Inflammatory macrophage treated with lipopolysaccharide for 4 hours (primary cell): ENCODE measurements around the gene VTI1B.
"Not testable (repeated sequence)": the region's sequence is repeated elsewhere in the genome, so short reads cannot be mapped to it uniquely, and the experiment has no call there.

Experiments used
- DNase-seq: peaks from one replicate; pipeline ENCODE4 v3.0.0-alpha.2; 2020

The VTI1B gene, protein sequence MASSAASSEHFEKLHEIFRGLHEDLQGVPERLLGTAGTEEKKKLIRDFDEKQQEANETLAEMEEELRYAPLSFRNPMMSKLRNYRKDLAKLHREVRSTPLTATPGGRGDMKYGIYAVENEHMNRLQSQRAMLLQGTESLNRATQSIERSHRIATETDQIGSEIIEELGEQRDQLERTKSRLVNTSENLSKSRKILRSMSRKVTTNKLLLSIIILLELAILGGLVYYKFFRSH

DNA sequence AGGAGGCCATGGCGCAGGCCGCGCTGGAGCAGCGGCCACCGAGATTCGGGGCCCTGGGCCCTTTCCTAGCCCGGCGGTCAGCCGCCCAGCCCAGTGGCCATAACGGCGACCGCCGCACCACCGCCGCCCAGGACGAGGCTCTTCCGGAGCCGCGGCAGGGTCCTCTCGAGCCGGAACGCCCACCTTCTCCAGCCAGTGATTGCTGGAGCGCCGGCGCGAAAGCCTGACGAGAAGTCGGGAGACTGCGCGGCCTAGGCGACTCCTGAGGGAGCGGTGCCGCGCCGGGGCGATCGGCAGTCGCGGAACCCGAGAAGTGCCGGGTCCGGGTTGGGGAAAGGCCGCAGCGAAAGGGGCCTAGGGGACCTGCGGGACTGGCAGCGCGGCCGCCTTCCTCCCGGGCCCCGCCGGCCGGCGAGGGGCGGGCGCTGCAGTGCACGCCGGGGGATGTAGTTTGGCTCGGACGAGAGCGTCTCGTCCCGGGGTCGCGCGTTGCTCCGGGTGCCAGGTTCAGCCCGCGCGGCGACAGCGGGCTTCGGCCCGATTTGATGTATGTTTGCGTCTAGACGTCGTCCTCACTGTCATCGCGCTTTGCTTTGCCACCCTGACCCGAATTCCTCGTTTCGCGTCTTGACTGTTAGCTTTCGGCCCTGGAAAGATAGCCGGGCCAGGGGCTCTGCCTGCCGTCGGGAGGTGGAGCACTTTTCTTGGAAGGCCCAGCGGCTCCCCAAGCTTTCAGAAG lies at the start of gene VTI1B:
TSS of gene VTI1B (minus strand) at position 153 of the 739 bp plus-strand sequence. CDS start at position 10, 143 bp downstream.
- DNase-seq, result peak; percentile 77

DNA sequence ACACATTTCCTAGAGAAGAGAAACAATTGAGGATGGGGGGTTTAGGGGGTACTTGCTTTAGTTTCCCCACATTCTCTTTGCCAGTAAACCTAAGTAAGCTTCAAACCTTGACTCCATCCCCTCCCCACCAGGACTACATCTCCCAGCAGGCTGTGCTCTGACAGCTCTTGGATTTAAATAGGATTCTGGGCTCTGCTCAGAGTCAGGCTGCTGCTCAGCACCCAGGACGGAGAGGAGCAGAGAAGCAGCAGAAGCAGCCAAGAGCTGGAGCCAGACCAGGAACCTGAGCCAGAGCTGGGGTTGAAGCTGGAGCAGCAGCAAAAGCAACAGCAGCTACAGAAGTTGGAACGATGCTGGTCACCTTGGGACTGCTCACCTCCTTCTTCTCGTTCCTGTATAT lies 47.9 kb upstream of the VTI1B start:
- no peak for DNase-seq

DNA sequence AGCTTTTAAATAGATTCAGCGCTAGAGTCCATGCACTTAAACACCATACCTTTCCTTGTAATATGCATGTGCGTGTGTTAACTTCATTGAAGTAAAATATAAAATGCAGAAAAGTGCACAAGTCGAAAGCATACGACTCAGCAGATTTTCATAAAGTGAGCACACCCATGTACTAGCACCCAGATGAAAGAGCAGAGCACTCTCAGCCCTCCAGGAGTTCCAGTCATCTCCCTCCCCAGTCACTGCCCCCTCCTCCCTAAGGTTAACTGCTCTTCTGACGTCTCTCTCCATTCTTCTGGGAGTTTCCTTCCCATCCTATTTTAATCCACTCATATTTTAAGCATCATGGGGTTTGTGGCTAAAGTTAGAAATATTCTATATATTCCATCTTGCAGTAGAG lies 47.4 kb upstream of the VTI1B start:
- no peak for DNase-seq

DNA sequence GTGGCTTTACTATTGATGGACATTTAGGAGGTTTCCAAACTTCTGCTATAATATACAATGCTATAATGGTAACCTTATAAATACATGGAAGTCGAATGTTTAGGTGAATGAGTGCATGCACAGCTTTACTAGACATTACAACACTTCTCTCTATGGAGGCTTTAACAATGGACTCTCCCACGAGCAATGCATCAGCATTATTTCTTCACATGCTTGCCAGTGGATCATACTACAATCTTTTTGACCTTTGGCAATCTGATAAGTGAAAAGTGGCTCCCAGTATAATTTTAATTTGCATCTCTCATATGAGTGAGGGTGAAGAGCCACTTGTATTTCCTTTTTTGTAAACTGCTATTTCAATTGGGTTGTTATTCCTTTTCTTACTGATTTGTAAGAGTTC lies 45.4 kb upstream of the VTI1B start:
- DNase-seq, result no peak

DNA sequence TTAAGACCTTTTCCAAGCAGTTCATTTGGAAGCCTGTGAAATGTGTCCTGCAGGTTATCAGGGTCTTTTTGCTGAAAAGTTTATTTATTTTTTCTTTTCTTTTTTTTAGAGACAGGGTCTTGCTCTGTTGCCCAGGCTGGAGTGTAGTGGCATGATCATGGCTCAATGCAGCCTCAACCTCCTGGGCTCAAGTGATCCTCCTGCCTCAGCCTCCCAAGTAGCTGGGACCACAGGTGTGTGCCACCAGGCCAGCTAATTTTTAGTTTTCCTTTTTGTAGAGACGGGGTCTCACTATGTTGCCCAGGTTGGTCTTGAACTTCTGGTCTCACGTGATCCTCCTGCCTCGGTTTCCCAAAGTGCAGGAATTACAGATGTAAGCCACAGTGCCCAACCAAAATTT lies 45.0 kb upstream of the VTI1B start:
- DNase-seq, result not testable (repeated sequence)

DNA sequence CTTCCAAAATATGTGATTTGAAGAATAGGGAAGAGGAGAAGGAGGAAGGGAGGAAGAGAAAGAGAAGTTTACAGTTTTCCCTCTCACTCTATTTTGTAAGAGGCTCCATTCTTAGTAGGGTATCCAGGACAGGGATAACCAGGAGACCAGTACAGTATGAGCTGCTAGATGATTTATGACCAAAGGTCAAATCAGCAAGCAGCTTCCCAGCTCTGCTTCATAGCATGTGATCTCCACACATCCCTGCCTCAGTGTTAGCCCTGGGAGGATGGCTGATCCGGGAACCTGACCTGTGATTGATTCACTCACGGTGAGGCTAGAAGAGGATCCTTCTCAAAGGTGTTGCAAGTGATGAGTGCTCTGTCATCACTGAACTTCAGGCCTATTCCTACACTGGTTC lies 43.8 kb upstream of the VTI1B start:
- no peak for DNase-seq

DNA sequence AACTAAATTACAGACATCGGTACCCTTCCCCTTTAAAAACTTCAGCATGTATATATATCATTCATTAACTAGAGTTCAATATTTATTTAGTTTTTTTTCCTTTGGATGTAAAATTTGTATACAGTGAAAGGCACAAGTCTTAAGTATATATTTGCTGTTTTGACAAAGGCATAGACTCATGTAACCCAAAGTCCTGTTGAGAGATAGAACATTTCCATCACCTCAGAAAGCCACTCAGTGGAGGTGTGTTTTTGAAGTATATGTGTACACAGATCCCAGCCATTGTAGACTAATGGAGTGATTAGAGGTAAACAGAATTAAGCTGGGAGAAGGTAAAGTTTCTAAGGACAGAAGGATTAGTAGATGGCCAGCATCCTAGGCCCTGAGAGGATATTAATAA lies 42.6 kb upstream of the VTI1B start:
- DNase-seq, result no peak

DNA sequence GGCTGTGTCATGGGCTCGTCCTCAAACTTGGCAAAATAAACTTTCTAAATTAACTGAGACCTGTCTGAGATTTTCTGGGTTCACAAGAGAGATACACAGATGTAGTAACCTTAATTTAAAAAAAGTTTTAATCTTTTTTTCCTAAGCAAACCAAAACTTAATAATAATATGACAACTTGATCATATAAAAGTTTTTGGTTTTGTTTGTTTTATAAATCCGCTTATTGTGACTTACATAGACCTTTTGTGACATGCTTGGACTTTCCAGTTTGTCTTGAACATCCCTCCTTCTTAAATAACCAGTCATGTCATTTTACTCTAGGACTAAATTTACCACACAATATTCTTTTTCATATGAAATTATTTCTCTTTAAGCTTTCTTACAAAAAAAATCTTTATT lies 35.8 kb upstream of the VTI1B start:
- DNase-seq, result no peak

DNA sequence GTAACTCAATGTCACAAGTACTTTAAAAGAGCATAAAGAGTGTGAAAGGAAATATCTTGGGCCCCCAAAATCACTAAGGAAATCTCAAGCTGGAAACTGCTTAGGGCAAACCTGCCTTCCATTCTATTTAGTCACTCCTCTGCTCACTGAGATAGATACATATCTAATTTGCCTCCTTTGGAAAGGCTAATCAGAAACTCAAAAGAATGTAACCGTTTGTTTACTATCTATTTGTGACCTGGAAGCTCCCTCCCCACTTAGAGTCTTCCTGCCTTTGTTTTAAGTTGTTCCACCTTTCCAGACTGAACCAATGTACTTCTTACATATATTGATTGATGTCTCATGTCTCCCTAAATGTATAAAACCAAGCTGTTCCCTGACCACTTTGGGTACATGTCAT lies 35.4 kb upstream of the VTI1B start:
- DNase-seq, result not testable (repeated sequence)

DNA sequence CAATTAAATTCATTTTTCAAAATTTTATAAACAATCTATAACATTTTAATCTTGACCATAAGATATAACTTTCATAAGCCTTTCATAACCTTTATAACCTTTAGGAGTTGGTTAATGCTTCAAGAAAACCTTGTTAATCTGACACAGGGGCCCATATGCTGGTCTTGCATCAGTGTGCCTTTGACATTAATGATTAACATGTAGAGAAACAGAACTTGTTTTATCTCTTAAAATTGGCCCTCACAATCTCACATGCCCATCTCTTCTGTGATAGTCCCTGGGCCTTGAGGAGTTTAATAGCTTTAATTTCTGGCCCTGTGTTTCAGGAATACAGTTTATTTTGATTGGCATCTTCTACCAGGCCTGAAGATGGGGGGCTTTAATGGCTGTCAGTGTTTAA lies 34.9 kb upstream of the VTI1B start:
- not testable (repeated sequence) for DNase-seq

DNA sequence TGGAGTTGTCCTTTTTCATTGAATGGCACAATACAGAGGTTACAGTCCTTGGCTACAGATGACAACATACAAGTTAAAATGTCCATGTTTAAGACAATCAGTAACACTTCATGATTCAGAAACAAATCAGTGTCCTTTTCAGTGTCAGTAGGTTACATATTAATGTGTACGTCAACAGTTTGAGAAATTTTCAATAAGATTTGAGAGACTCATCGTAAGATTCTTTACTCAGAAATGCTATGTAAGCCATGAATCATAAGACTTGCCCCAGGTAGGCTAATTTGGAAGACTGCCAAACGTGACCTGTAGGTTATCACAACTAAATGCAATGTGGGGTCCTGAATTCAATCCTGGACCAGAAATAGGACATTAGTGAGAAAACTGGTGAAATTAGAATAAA lies 30.8 kb upstream of the VTI1B start:
- DNase-seq, result no peak

DNA sequence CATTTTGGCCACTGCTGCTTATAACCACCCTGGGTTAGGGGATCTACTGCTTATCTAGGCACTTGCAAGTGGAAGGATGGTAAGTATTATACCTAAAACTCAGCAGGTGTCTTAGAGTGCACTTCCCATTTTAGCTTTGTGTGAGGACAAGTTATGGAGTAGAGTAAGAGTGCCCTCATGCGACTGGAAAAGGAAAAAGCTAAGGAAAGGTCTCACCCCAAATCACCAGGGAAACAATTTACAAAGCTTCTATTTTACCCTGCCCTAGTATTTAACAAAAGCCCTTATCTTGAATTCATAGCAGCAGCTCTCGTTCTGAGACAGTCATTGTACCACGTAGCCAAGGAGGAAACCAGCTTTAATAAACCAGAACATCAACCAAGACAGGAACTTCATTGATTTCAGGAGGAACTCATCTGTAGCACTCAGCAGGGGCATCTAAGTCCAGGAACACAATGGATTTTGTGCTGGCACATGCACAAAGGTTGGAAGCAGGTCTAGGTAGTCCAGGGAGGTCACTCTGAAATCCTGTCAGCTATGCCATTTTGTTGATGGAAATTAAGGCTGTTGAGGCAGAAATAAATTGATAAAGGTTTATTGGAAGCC lies 30.2 kb upstream of the VTI1B start:
- peak; percentile 59 for DNase-seq

DNA sequence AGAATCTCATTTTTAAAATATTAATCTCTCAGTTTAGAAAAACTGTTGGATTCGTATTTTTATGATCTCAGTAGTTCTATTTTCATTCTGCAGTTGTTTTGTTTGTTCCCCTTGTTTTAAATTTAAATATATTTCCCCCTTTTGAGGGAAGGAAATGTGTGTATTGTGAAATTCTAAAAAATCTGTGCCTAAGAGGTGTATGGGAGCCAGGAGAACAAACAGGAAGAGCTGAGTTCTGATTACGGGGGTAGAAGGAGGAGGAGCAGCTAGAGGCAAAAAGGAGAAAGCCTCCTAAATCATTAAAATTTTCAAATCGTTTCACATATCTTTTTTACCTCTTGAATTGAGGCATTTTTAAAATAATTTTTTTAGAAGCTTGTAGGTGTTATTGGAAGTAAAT lies 29.6 kb upstream of the VTI1B start:
- DNase-seq, result peak; percentile 41

DNA sequence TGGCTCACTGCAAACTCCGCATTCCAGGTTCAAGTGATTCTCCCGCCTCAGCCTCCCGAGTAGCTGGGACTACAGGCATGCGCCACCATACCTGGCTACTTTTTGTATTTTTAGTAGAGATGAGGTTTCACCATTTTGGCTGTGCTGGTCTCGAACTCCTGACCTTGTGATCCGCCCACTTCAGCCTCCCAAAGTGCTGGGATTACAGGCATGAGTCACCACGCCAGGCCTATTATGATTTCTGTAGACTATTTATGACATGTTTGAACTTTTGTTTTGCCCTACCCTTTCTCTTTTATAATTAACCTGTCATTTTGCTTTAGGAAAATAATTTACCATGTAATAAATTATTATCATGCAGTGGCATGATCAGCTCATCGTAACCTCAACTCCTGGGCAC lies 27.1 kb upstream of the VTI1B start, which contains the start of gene RDH12:
TSS of gene RDH12 (plus strand) at position 395 of the 400 bp plus-strand sequence. CDS start 20,757 bp downstream, outside the sequence.
- DNase-seq, result peak; percentile 23

DNA sequence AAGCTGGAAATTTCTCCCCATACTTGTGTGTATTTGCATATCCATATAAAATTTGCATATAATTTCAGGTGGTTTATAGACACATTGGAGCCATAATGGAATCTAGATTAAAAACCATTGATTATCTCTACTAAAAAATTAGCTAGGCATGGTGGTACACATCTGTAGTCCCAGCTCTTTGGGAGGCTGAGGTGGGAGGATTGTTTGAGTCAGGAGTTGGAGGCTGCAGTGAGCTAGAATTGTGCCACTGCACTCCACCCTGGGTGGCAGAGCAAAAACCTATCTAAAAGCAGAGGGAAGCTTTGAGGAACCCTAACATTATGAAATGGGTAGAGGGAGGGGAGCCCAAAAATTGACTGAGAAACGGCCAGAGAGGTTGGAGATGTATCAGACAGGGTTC lies 23.7 kb upstream of the VTI1B start:
- no peak for DNase-seq

DNA sequence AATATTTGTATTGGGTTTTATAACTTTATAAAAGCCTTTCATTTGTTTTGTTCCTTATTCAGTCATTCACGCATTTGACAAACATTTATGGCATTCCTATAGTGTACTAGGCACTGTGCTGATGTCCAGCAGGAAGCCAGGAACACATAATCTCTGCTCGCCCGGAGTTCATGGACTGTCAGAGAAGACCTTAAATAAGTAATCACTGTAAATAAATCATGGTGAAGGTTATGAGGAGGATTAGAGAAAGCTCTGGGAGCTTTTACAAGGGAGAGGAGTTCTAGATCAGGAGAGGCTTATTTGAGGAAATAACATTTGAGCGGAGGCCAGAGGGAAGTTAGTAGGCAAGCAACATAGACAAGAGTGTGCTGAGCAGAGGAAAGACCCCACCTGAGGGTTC lies 22.6 kb upstream of the VTI1B start:
- peak; percentile 26 for DNase-seq

DNA sequence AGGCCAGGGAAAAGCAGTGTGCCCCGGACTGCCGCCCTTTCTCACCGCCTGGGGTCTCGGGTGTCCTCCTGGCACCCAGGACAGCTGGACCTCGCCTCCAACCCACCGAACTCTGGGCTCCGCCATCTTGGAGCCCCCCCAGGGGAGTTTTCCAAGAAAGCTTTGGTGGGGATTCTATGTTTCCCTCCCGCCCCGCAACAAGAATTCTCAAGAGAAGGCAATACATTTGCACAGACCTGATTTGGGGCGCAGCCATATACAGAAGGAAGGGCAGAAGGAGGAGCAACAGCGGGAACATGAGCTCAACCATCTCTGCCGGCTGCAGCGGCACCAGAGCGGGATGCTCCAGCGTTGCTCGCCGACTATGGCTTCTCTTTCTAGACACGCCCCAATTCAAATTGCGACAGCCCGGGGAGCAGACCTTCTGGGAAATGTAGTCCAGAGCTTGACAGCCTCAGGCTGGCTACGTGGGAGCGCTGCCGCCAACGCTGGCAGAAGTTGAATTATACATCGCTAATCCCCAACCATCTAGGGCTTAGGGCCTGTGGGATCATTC lies 21.0 kb upstream of the VTI1B start, which contains the start of gene RDH11:
TSS of gene RDH11 (minus strand) at position 371 of the 556 bp plus-strand sequence. CDS start at position 310, 61 bp downstream.
- DNase-seq, result peak; percentile 93

DNA sequence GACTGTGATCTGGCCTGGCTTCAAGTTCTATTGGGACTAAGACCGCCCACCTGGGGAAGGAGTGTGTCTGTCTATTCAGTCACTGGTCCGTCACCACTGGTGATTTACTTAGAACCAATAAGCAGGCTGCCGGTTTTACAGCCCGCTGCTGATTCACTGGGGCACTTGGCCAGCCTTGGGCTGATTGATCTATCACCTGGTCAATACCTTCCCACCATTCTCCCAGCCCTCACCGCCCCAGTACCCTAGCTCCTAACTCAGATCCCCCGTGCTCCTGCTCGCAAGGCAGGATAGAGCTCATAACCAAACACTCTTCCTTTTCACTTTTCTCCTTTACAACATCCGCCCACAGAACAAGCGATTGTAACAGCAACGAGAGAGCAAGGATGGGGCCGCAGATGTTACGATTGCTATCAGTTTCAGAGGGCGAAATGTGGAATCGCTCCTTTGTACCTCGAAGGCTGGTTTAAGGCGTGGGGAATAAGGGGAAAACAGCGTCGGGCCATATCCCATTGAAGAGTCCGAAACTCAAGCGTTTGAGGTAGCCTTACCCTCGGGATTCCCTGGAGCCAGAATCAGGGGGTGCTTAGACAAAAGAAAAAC lies 20.5 kb upstream of the VTI1B start:
- DNase-seq, result peak; percentile 95

DNA sequence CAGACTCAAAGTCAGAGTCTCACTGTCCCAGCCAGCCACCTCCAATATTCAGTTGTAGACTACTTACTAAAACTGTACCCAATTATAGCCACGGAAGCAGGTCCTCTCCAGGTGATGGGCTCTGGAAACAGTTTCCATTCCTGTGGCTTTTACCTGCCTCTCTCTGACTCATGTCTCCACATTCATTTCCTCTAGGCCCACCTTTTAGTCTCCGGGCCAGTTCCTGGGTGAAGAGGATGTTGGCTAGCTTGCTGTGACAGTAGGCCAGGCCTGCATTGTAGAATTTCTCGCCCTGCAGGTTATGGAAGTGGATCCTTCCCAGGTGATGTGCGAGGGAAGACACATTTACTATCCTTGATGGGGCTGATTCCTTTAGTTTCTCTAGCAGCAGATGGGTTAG lies 15.6 kb upstream of the VTI1B start:
- DNase-seq, result no peak

DNA sequence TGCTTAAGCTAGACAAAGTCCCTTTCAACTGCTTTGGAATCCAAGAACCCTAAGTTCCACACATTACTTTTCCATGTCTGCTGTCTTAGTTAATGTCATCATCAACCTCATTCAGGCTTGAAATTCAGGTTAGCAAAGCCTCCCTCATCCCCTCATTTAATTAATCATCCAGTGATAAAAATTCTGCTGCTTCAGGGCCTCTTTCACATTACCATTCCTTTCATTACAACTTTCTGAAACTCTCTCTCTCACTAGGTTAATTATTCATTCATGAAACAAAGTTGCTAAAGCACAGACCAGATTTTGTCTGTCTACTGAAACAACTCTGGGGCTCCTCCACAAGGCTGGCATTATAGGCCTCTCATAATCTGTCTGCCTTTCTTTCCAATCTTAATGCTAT lies 9.4 kb upstream of the VTI1B start:
- no peak for DNase-seq

DNA sequence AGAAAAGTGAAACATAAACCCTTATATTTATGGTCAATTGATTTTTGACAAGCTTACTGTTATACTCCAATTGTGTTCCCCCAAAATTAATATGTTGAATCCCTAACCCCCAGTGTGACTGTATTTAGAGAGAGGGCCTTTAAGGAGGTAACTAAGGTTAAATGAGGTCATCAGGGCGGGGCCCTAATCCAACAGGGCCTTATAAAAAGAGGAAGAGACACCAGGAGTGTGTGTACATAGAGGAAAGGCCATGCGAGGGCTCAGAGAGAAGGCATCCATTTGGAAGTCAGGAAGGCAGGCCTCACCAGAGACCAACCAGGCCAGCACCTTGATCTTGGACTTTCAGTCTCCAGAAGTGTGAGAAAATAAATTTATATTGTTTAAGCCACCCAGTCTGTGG lies 6.5 kb upstream of the VTI1B start:
- DNase-seq, result peak; percentile 95

DNA sequence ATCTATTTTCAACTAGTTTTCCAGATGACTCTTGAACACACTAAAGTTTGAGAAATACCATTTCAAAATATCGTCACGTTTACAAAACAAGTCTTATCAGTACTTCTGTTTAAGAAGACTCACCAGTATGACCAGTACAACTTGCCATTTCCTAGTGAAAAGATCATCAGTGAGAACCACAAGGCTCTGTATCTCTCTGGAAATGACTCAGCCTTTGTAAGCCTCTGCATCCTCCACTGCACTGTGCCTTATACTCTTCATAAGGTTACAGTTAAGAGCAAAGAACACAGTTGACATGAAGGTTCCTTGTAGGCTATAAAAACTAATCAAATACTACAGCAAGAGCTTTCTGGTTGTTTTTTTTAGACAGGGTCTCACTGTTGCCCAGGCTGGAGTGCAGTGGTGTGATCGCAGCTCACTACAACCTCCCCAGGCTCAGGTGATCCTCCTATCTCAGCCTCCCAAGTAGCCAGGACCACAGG lies 5.7 kb upstream of the VTI1B start:
- DNase-seq, result peak; percentile 91

DNA sequence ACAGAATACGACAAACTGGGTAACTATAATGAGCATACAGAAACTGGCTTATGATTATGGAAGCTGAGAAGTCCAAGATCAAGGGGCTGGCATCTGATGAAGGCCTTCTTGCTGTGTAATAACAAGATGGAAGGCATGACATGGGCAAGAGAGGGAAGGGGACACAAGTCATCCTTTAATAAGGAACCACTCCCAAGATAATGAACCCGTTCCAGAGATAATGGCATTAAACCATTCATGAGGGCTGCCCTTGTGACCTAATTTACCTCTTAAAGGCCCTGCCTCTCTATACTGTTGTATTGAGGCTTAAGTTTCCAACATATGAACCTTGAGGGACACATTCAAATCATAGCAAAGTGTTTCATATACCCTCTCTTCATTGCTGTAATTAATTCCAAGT lies 4.6 kb upstream of the VTI1B start:
- no peak for DNase-seq
